NT2/D1 (cell line): ENCODE results near the gene EFNA4.

ENCODE experiments used
- SUZ12 ChIP-seq: IDR thresholded peaks from 2 replicates; pipeline ENCODE4 v1.6.1; 2011; ENCODE audit not compliant: insufficient read length, insufficient read depth; ENCODE audit errors: extremely low read depth
- ZNF274 ChIP-seq: IDR thresholded peaks from 2 replicates; pipeline ENCODE4 v1.6.1; 2011; ENCODE audit warnings: mild to moderate bottlenecking, low read depth, low read length

DNA sequence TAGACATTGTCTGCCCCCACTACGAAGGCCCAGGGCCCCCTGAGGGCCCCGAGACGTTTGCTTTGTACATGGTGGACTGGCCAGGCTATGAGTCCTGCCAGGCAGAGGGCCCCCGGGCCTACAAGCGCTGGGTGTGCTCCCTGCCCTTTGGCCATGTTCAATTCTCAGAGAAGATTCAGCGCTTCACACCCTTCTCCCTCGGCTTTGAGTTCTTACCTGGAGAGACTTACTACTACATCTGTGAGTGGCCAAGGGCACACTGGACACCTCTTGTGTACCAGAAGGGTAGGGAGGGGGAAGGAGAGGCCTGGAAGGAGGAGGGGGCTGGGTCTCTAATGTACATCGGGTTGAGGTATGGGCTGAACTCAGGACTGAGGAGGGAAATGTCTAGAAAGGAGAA is 3.2 kb downstream of the EFNA4 start:
- no peak for TF ChIP-seq SUZ12
- TF ChIP-seq ZNF274, result no peak
